A549 treated with CpdA at 1 μM for 4 hours (cell line): ENCODE results near the gene FIZ1. TPM values are rescaled to one million over a fixed set of nuclear protein-coding genes. Genes with fewer than 3 reads are reported as not detected.

Experiments used
- total RNA-seq: library from RNA; stranded (reverse); fragments of 200-300 nt; extraction: Qiagen RNA extraction; gene quantifications from 5 replicates; pipeline ENCODE4 v1.2.3, GENCODE V29; 2022; ENCODE audit warnings: low read depth

Gene FIZ1
- 17.5 to 27.0 TPM (median 25.5 TPM) in 5 replicates for total RNA-seq

DNA sequence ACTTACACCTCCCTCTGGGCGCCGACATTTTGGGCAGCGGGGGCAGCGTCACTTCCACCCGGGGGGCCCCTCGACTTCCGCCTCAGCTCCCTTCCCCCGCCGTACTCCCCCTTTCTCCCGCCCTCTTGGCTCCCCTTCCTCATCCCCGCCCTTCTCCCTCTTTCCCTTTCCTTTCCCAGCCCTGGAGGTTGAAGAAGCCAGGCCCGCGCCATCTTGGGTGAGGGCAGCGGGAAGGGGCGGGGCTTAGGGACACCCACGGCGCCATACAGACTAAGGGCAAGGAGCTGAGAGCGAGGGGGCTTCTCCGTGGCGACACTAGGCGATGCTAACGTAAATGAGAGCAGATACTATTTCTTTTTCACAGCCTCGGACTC is at the start of gene FIZ1:
TSS of gene FIZ1 (minus strand) at position 50 of the 374 bp plus-strand sequence. CDS start 1,652 bp downstream, outside the sequence.

DNA sequence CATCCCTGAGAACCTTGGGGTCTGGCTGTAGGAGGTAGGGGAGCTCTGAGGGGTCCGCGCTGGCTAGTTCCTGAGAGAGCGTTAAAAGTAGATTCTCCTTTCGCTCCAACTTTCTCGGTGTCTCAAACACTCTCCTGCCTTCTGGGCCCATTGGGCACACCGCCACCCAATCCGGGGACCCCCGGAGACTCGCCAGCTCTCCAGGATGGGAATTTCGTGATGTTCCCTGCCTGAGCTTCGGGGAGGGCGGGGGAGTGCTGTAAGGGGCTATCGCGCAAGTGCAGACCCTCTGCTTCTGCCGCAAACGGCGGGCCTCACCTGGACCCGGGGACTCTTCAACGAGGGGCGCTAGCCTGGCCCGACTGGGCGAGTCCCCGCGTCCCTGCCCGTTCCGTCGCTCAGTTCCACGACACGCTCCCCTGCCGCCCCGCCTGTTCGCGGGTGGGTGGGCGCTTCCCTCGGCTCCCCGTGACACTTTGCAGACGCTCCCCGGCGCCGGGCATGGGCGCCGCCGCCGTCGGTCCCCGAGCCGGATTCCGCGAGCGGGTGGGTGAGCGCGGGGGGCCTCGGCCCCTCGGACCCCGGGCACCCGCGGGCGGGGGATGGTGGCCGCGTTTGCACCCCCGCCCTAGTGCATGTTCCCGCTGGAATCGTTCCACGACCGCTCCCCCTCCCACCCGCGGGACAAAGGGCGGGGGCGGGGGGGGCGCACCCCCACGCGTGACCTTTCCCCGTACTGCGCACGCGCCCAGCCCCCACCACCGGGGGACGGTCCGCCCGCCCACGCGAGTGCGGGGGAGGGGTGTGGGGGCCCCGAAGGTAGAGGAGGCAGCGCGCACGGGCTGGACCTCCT is 48.6 kb upstream of the FIZ1 start, which contains the start of gene CCDC106:
TSS of gene CCDC106 (plus strand) at position 481 of the 853 bp plus-strand sequence. CDS start 835 bp downstream, outside the sequence.

DNA sequence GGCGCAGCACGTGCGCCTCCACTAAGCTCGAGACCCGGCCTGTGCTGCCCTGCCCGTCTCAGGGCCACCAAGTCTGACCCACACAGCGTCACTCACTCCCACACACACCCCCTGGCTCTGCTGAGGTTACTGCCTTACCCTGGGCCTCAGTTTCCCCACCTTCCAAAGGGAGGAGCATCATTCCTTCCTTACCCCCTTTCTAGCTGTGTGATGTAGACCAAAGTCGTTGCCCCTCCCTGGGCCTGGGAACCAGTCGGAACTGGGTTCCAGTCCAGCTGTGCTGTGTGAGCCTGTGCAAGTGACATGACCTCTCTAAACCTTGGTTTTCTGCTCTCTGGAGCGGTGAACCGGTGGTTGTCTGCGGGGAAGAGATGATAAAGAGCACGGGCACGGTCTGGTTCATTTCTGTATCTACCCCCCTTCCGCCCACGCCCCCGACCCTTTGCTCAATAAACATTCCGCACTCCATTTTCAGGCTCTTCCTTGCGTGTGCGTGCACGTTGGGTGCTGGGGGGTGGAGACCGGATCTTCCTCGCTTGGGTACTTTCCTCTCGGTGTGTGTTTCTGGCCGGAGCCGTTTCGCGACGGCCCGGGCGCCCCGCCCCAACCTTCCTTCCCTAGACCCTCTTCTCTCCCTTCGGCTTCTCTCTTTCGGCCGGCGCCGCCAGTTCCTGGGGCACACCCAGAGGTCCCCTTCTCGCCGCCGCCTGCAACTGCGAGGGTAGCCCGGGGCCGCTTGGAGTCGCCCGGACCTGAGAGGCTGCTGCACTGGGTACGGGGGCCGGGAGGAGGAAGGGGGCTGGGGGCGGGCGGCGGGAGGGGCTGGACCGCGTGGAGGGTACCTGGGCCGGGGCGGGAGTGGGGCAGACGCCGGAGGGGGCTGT is 43.9 kb upstream of the FIZ1 start, which contains the start of gene ZNF581:
TSS of gene ZNF581 (plus strand) at position 647 of the 884 bp plus-strand sequence. CDS start 923 bp downstream, outside the sequence.

DNA sequence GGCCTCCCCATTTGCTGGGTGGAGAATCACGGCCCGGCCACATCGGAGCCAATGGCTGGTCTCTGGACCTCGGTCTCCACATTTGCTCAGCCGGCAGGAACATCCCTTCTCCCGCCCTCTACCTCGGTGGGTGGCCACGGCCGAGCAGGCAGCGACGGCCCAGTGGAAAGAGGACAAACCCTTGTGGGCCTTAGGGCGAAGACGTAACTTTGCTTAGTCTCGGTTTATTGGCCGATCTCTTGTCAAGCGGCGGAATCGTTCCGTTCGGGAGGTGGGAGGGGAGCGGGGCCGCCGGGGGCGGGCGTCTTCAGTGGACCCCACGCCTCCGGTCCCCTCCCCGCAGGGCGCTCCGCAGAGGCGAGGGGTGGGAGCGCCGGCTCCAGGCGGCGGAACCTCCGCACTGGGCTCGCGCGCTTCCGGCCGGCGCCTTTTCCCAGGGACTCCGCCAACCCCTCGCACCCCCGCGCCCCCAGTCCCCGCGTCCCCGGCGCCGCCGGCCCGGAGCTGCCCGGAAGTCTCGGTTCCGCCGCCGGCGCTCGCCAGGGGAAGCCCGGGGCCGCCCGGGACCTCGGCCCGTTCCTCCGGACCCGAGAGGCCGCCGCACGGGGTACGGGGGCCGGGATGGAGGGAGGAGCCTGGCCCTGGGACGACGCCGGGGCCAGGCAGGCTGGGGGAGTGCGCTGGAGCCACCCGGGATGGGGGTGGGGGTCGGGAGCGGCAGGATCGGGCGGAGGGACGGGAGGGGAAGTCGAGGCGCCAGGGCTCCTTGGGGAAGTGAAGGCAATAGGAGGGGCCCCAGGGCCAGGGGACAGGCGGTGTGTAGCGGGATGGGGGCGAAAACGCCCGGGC is 41.5 kb upstream of the FIZ1 start, which contains the start of gene ZNF580:
TSS of gene ZNF580 (plus strand) at position 426 of the 849 bp plus-strand sequence. CDS start 1,507 bp downstream, outside the sequence.

DNA sequence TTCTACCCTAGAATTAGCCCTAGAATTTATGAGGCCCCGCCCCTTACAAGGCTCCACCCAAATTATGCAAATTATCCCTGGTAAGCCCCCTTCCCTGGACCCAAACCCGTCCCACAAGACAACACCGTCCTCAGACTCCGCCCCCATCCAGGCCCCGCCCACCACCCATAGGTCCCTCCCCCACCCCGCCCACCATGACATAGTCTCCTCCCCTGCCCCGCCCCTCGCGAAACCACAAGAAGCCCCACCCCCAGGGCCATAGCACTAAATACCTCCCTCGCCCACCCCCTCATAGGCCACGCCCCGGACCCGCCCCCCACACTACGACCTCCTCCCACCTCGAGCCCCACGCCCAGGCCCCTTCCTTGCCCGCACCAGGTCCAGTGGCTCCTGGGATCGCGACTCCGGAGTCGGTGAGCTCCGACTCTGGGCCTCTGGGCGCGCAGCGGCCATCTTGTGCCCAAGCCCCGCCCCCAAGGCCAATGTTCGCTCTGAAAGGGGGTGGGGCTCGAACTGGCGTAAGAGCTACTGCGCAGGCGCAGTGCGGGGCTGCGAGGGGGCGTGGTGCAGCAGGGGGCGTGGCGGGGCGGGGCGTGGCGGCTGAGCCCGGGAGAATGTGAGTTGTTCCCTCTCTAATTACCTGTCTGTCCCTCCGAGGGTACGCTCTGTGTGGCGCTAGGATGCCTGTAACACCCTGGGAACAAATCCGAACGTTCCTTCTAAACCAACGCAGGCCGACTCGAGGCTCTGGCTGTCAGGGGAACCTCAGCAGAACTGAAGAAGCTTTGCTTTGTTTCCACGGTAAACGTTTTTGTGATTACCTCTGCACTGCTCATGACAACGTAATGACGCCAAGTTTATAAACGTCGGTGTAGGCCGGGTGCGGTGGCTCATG is 25.0 kb upstream of the FIZ1 start, which contains the start of gene ZNF784:
TSS of gene ZNF784 (minus strand) at position 458 of the 895 bp plus-strand sequence. CDS start at position 453, 5 bp downstream.

GRCh38 chr19:55605637-55606470 is 6.5 kb upstream of the FIZ1 start, which contains the start of gene ZNF865:
Gene ZNF865 (plus strand): TSS chr19:55605647. CDS start chr19:55613619, 7,972 bp downstream.

DNA sequence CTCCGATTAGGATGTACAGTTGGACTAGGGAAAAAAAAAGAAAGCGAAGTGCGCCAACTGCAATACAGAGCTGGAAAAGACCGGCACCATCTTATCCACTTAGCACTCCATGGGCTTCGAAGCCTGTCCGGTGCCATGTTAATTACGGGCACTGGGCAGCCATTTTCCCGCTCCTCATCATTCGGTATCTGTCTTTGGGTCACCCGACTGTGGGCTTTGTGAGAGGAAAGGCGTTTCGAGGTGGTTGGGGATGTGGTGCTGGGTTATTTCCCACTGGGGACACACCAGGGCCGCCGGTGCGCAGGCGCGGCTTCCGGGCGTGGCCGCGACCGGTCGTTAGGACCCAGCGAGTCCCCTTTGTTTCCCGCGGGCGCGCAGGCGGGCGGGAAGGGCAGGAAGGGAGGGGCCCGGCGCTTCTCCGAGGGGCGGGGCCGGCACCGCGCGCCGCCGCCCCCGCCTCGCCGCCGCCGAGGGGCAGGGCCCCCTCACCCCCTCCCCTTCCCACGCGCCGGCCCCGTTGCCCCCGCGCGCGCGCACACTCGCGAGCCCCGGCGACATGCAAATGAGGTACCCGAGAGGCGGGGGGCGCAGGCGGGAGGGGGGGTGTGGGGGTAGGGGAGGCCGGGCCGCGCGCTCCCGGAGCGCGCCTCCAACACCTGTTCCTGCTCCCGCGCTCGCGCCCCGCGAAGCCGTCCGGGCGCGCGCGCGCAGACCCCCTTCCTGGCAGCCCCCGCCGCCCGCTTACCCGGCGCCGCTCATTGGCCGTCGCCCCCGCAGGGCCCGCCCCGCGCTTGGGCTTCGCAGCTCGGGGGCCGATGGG is 735 bp upstream of the FIZ1 start, which contains the start of gene ZNF524:
TSS of gene ZNF524 (plus strand) at position 447 of the 820 bp plus-strand sequence. CDS start 1,825 bp downstream, outside the sequence.

DNA sequence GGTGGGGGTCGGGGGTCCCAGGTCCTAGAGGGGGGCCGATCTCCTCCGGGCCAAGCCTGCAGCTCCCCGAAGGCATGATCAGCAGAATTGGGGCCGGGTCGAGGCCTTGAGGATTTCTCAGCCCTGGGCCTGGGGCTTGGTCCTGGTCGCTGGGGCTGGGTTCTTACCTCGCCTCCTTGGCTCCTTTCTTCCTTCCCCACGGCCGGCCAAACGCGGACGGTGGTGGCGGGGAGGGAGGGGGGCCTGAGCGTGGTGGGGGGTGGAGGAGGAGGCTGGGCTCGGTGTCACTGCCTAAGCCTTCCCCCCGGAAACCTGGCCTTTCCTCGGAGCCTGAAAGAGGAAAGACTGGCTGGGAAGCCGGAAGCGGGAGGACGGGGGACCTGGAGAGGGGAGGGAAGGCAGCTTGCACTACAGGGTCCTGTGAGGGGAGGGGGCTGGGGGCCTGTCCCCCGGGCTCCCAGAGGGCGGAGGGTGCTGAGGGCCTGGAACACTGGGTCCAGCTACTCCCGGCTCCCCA is 18.6 kb downstream of the FIZ1 start, which contains the start of gene ZNF579:
TSS of gene ZNF579 (minus strand) at position 221 of the 517 bp plus-strand sequence. CDS start 1,209 bp downstream, outside the sequence.

DNA sequence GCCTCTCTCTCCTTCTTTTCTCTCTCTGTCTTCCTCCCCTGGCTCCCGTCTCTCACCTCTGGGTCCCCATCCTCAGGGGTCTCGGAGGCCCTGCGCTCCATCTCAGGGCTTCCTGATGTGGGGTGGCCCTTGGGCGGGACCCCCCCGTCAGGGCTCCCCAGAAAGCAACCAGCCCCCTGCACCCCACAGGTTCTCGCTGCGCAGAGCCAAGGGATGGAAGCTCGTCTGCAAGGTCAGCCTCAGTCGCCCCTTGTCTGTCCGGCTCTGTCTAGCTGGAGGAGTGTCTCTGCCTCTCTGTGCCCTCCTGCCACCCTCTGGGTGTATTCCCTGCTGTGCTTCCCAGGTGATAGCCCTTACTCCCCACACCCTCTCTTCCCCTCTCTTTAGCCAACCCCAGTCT is 53.9 kb downstream of the FIZ1 start, which contains the start of gene SBK3:
TSS of gene SBK3 (minus strand) at position 101 of the 400 bp plus-strand sequence. CDS start at position 101, 0 bp downstream.

Other genes with a start within 250 kb of the FIZ1 start
- 0.83 to 1.5 TPM (median 1.1 TPM) in 5 replicates for gene COX6B2, start 244.8 kb downstream of the FIZ1 start, total RNA-seq
- 0.10 to 0.25 TPM (median 0.17 TPM) in 4 of 5 replicates, not detected in the other for gene GARIN5B, start 236.3 kb downstream of the FIZ1 start, total RNA-seq
- gene IL11, start 229.1 kb downstream of the FIZ1 start, total RNA-seq: 79.7 to 115 TPM (median 99.1 TPM) in 5 replicates
- gene TMEM190, start 222.7 kb downstream of the FIZ1 start, total RNA-seq: 1.6 to 2.7 TPM (median 1.8 TPM) in 5 replicates
- gene TMEM238, start 215.2 kb downstream of the FIZ1 start, total RNA-seq: 1.9 to 9.5 TPM (median 8.1 TPM) in 5 replicates
- 2,575 to 3,038 TPM (median 2,861 TPM) in 5 replicates for gene RPL28, start 213.6 kb downstream of the FIZ1 start, total RNA-seq
- gene UBE2S, start 191.7 kb downstream of the FIZ1 start, total RNA-seq: 280 to 580 TPM (median 470 TPM) in 5 replicates
- gene SHISA7, start 156.2 kb downstream of the FIZ1 start, total RNA-seq: not detected in 5 replicates
- 56.5 to 68.3 TPM (median 61.0 TPM) in 5 replicates for gene ISOC2, start 137.9 kb downstream of the FIZ1 start, total RNA-seq
- gene C19orf85, start 134.8 kb downstream of the FIZ1 start, total RNA-seq: not detected in 5 replicates
- 4.3 to 9.6 TPM (median 8.8 TPM) in 5 replicates for gene ZNF628, start 122.9 kb downstream of the FIZ1 start, total RNA-seq
- gene NAT14, start 114.3 kb downstream of the FIZ1 start, total RNA-seq: 40.9 to 61.3 TPM (median 58.0 TPM) in 5 replicates
- gene SSC5D, start 111.1 kb downstream of the FIZ1 start, total RNA-seq: 0.38 to 1.5 TPM (median 0.61 TPM) in 5 replicates
- 1.8 to 3.1 TPM (median 2.5 TPM) in 5 replicates for gene SBK2, start 62.4 kb downstream of the FIZ1 start, total RNA-seq
- gene SBK3, start 54.0 kb downstream of the FIZ1 start, total RNA-seq: 1.8 to 2.7 TPM (median 2.3 TPM) in 5 replicates
- 16.1 to 35.4 TPM (median 25.5 TPM) in 5 replicates for gene ZNF579, start 18.7 kb downstream of the FIZ1 start, total RNA-seq
- gene ZNF524, start 771 bp upstream of the FIZ1 start, total RNA-seq: 14.0 to 19.4 TPM (median 18.4 TPM) in 5 replicates
- gene ZNF865, start 6.1 kb upstream of the FIZ1 start, total RNA-seq: 7.9 to 14.8 TPM (median 13.3 TPM) in 5 replicates
- 5.4 to 6.6 TPM (median 6.3 TPM) in 5 replicates for gene ZNF784, start 25.0 kb upstream of the FIZ1 start, total RNA-seq
- 26.5 to 52.4 TPM (median 49.1 TPM) in 5 replicates for gene ZNF580, start 41.5 kb upstream of the FIZ1 start, total RNA-seq
- 37.0 to 52.7 TPM (median 49.4 TPM) in 5 replicates for gene ZNF581, start 44.1 kb upstream of the FIZ1 start, total RNA-seq
- gene CCDC106, start 48.7 kb upstream of the FIZ1 start, total RNA-seq: 12.2 to 19.1 TPM (median 18.1 TPM) in 5 replicates
- 266 to 326 TPM (median 309 TPM) in 5 replicates for gene U2AF2, start 55.5 kb upstream of the FIZ1 start, total RNA-seq
- 126 to 209 TPM (median 205 TPM) in 5 replicates for gene EPN1, start 75.7 kb upstream of the FIZ1 start, total RNA-seq
- gene NLRP9, start 138.9 kb upstream of the FIZ1 start, total RNA-seq: not detected in 5 replicates
- 0.37 to 0.58 TPM (median 0.42 TPM) in 5 replicates for gene RFPL4A, start 159.6 kb upstream of the FIZ1 start, total RNA-seq
- not detected in 5 replicates for gene RFPL4AL1, start 169.6 kb upstream of the FIZ1 start, total RNA-seq
- gene NLRP11, start 232.5 kb upstream of the FIZ1 start, total RNA-seq: 0.01 to 0.06 TPM (median 0.06 TPM) in 3 of 5 replicates, not detected in the others
- gene NLRP4, start 237.0 kb upstream of the FIZ1 start, total RNA-seq: not detected in 5 replicates